Endodermal cell (in vitro differentiated cells): ENCODE results near the gene RBM17. TPM values are rescaled to one million over a fixed set of nuclear protein-coding genes. Genes with fewer than 3 reads are reported as not detected.

Source experiments
- DNase-seq: peaks from one replicate; pipeline ENCODE4 v3.0.0-alpha.2; 2017
- H3K27ac ChIP-seq: 2 replicates; pipeline ENCODE4 v1.5.1; 2013; ENCODE audit warnings: mild to moderate bottlenecking, low read depth, low read length, moderate library complexity
- H3K27me3 ChIP-seq: 2 replicates; pipeline ENCODE4 v1.6.1; 2013; ENCODE audit warnings: mild to moderate bottlenecking, low read length, moderate library complexity; ENCODE audit not compliant: insufficient read depth, control insufficient read depth, poor library complexity, severe bottlenecking
- H3K36me3 ChIP-seq: 2 replicates; pipeline ENCODE4 v1.7.0; 2013; ENCODE audit warnings: mild to moderate bottlenecking, low read length, moderate library complexity; ENCODE audit not compliant: control insufficient read depth, insufficient read depth
- H3K4me1 ChIP-seq: one replicate; pipeline ENCODE4 v1.7.0; 2013; ENCODE audit warnings: low read length; ENCODE audit not compliant: control insufficient read depth, insufficient read depth
- H3K4me3 ChIP-seq: 2 replicates; pipeline ENCODE4 v1.5.1; 2013; ENCODE audit warnings: mild to moderate bottlenecking, low read length, moderate library complexity
- H3K9ac ChIP-seq: 2 replicates; pipeline ENCODE4 v1.6.1; 2013; ENCODE audit warnings: mild to moderate bottlenecking, low read length, moderate library complexity; ENCODE audit not compliant: poor library complexity, severe bottlenecking; ENCODE audit errors: extremely low read depth
- H3K9me3 ChIP-seq: 2 replicates; pipeline ENCODE4 v1.6.1; 2013; ENCODE audit warnings: mild to moderate bottlenecking, low read length, moderate library complexity; ENCODE audit not compliant: control insufficient read depth
- H3K27ac Mint-ChIP-seq: 2 replicates; pipeline ENCODE4 v1.8.0; 2020; ENCODE audit warnings: mixed read lengths
- H3K27me3 Mint-ChIP-seq: 2 replicates; pipeline ENCODE4 v1.8.0; 2021; ENCODE audit warnings: mild to moderate bottlenecking, mixed read lengths; ENCODE audit not compliant: insufficient read depth
- H3K36me3 Mint-ChIP-seq: 2 replicates; pipeline ENCODE4 v1.8.0; 2020; ENCODE audit warnings: low read depth, mixed read lengths
- H3K4me1 Mint-ChIP-seq: 2 replicates; pipeline ENCODE4 v1.8.0; 2020; ENCODE audit warnings: mixed read lengths
- H3K4me3 Mint-ChIP-seq: 2 replicates; pipeline ENCODE4 v1.8.0; 2020; ENCODE audit warnings: mild to moderate bottlenecking, moderate library complexity, mixed read lengths
- H3K9me3 Mint-ChIP-seq: 2 replicates; pipeline ENCODE4 v1.8.0; 2020; ENCODE audit warnings: mild to moderate bottlenecking, mixed read lengths
- WGBS, 2 experiments: methylation state at CpG; one replicate each; pipeline versions ENCODE4 v1.1.5 to v1.1.7; 2013; ENCODE audit warnings: missing lambda C conversion rate in 2 of 2, mixed read lengths in 1 of 2; ENCODE audit not compliant: insufficient coverage in 1 of 2, insufficient read length in 1 of 2; 5-methylcytosine and 5-hydroxymethylcytosine counted together
- total RNA-seq, 2 donors: library from RNA; stranded (reverse); fragmentation: NEBNext Ultra II Directional in 1 of 2; extraction: Animal tissue kit (Norgen Biotek cat#: 25700) in 1 of 2; gene quantifications; 2 replicates in 1 of 2; 3 replicates in 1 of 2; pipeline ENCODE4 v1.2.1, GENCODE V29; 2021
- TF ChIP-seq, protein P1 (sequence below): fragments of 200-600 bp; sonication (generic); conservative IDR thresholded peaks from 2 replicates; pipeline ENCODE4 v1.5.0; 2021; ENCODE audit warnings: antibody characterized with exemption, mild to moderate bottlenecking

Gene RBM17
- total RNA-seq, 2 donors from 2014 or later = 123 to 139 TPM

DNA sequence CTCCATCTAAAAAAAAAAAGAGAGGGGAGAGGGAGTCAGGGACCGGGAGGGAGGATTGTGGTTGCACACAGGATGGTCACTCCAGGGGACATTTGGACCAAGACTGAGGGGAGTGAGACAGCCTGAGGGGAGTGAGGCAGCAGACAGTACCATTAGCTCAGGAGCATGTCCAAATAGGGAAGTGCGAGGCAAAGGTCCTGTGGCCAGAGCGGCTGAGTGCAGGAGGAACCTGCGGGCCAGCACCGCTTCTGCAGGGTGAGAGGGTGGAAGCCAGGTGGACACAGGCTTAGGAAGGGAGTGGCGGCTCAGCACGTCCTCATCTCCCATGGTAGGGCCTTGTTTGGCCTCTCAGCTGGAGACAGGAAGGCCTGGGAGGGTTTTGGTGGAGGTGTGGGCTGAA, 65.0 kb downstream of the RBM17 start:
- H3K4me1 Mint-ChIP-seq = peaks cover 12% of the 10 kb centered on the region
- Histone ChIP-seq H3K9ac (no peak overlapping the region), H3K27ac (no peak overlapping the region), H3K27me3 (no peaks in the 10 kb centered on the region), H3K9me3 (no peaks in the 10 kb centered on the region), H3K4me1 (no peaks in the 10 kb centered on the region), H3K4me3 (no peak overlapping the region), H3K36me3 (no peaks in the 10 kb centered on the region)
- 85 to 90% methylated on average over 6 to 7 of the region's 7 CpGs for WGBS, 2 experiments
- DNase-seq = no peak
- no peak overlapping the region for H3K27ac Mint-ChIP-seq
- no peak overlapping the region for H3K4me3 Mint-ChIP-seq
- peaks cover 5% of the 10 kb centered on the region for H3K36me3 Mint-ChIP-seq
- TF ChIP-seq, protein P1, sequence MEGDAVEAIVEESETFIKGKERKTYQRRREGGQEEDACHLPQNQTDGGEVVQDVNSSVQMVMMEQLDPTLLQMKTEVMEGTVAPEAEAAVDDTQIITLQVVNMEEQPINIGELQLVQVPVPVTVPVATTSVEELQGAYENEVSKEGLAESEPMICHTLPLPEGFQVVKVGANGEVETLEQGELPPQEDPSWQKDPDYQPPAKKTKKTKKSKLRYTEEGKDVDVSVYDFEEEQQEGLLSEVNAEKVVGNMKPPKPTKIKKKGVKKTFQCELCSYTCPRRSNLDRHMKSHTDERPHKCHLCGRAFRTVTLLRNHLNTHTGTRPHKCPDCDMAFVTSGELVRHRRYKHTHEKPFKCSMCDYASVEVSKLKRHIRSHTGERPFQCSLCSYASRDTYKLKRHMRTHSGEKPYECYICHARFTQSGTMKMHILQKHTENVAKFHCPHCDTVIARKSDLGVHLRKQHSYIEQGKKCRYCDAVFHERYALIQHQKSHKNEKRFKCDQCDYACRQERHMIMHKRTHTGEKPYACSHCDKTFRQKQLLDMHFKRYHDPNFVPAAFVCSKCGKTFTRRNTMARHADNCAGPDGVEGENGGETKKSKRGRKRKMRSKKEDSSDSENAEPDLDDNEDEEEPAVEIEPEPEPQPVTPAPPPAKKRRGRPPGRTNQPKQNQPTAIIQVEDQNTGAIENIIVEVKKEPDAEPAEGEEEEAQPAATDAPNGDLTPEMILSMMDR = no peak
- H3K27me3 Mint-ChIP-seq = no peaks in the 10 kb centered on the region
- H3K9me3 Mint-ChIP-seq = no peaks in the 10 kb centered on the region

- no peaks in the 10 kb centered on the region for H3K9me3 Mint-ChIP-seq
- peaks cover 4% of the 10 kb centered on the region for H3K36me3 Mint-ChIP-seq
- TF ChIP-seq, protein P1 = no peak
- Histone ChIP-seq H3K36me3 (no peaks in the 10 kb centered on the region), H3K27me3 (no peaks in the 10 kb centered on the region), H3K27ac (no peak overlapping the region), H3K4me1 (no peaks in the 10 kb centered on the region), H3K9ac (no peak overlapping the region), H3K9me3 (no peaks in the 10 kb centered on the region), H3K4me3 (no peak overlapping the region)
- no peaks in the 10 kb centered on the region for H3K27me3 Mint-ChIP-seq
- 89 to 93% methylated on average over 13 to 14 of the region's 14 CpGs for WGBS, 2 experiments
- no peak overlapping the region for H3K4me3 Mint-ChIP-seq
- no peak for DNase-seq
- peaks cover 12% of the 10 kb centered on the region for H3K4me1 Mint-ChIP-seq
- no peak overlapping the region for H3K27ac Mint-ChIP-seq
These were observed 65.7 kb downstream of the RBM17 start for GRCh38 chr10:6154566-6154965.

- no peak overlapping the region for H3K27ac Mint-ChIP-seq
- no peaks in the 10 kb centered on the region for H3K9me3 Mint-ChIP-seq
- Histone ChIP-seq H3K9me3 (no peaks in the 10 kb centered on the region), H3K9ac (no peak overlapping the region), H3K4me1 (no peaks in the 10 kb centered on the region), H3K27me3 (no peaks in the 10 kb centered on the region), H3K36me3 (no peaks in the 10 kb centered on the region), H3K27ac (no peak overlapping the region), H3K4me3 (no peak overlapping the region)
- peaks cover 6% of the 10 kb centered on the region for H3K4me1 Mint-ChIP-seq
- TF ChIP-seq, protein P1 = no peak
- 97 to 98% methylated on average over 7 of the region's 7 CpGs for WGBS, 2 experiments
- H3K27me3 Mint-ChIP-seq = no peaks in the 10 kb centered on the region
- DNase-seq = no peak
- no peak overlapping the region for H3K4me3 Mint-ChIP-seq
- no peaks in the 10 kb centered on the region for H3K36me3 Mint-ChIP-seq
These were observed 69.4 kb downstream of the RBM17 start for GRCh38 chr10:6158276-6158675.
